NT2/D1 (cell line): ENCODE results near the gene RABGGTA.

Experiments
- DNase-seq: peaks from one replicate; pipeline ENCODE4 v3.0.0-alpha.2; 2011; ENCODE audit warnings: low read depth, low spot score
- H3K27me3 ChIP-seq: 2 replicates; pipeline ENCODE4 v1.6.0; 2011; ENCODE audit warnings: mild to moderate bottlenecking; ENCODE audit not compliant: insufficient read length, insufficient read depth
- H3K36me3 ChIP-seq: 2 replicates; pipeline ENCODE4 v1.6.1; 2011; ENCODE audit warnings: mild to moderate bottlenecking, low read length, mixed read lengths; ENCODE audit not compliant: insufficient read depth, insufficient read length
- H3K4me1 ChIP-seq: 2 replicates; pipeline ENCODE4 v1.5.1; 2011; ENCODE audit not compliant: insufficient read depth, insufficient read length
- H3K4me3 ChIP-seq: 2 replicates; pipeline ENCODE4 v1.5.1; 2011; ENCODE audit warnings: low read depth; ENCODE audit not compliant: insufficient read length
- H3K9ac ChIP-seq: 2 replicates; pipeline ENCODE4 v1.6.0; 2011; ENCODE audit warnings: low read depth; ENCODE audit not compliant: insufficient read length
- H3K9me3 ChIP-seq: 2 replicates; pipeline ENCODE4 v1.5.1; 2011; ENCODE audit warnings: mild to moderate bottlenecking, low read length; ENCODE audit not compliant: insufficient read depth
- SUZ12 ChIP-seq: IDR thresholded peaks from 2 replicates; pipeline ENCODE4 v1.6.1; 2011; ENCODE audit not compliant: insufficient read length, insufficient read depth; ENCODE audit errors: extremely low read depth
- YY1 ChIP-seq: IDR thresholded peaks from 2 replicates; pipeline ENCODE4 v1.6.1; 2011; ENCODE audit not compliant: insufficient read length, insufficient read depth
- ZNF274 ChIP-seq: IDR thresholded peaks from 2 replicates; pipeline ENCODE4 v1.6.1; 2011; ENCODE audit warnings: mild to moderate bottlenecking, low read depth, low read length

Gene RABGGTA

DNA sequence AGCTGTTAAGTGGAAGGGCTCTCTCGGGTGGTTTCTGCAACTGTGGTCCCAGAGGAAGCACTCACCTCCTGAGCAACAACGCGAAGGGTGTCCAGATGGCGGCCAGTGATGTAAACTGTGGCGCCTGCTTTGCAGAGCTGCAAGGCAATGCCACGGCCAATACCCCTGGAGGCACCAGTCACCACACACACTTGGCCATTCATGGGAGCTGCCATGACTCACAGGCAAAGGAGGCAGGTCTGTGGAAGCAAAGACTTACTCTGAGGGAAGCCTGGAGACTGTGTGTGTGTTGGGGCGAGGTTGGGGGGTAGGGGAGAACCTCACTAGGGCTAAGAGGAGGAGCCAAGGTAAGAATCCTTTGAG is 27.5 kb upstream of the RABGGTA start:
- DNase-seq, result no peak
- TF ChIP-seq YY1 (no peak), SUZ12 (no peak), ZNF274 (no peak)
- Histone ChIP-seq H3K4me1 (peaks cover 6% of the 10 kb centered on the region), H3K9me3 (no peaks in the 10 kb centered on the region), H3K9ac (peak overlapping the region; percentile 65), H3K4me3 (peak overlapping the region; percentile 53), H3K27me3 (no peaks in the 10 kb centered on the region), H3K36me3 (peaks cover 45% of the 10 kb centered on the region)

- H3K36me3 ChIP-seq, result peaks cover 36% of the 10 kb centered on the region
- H3K9ac ChIP-seq, result no peak overlapping the region
- H3K4me1 ChIP-seq, result peaks cover 6% of the 10 kb centered on the region
- H3K4me3 ChIP-seq, result no peak overlapping the region
- no peaks in the 10 kb centered on the region for H3K27me3 ChIP-seq
- DNase-seq, result no peak
- H3K9me3 ChIP-seq, result no peaks in the 10 kb centered on the region
- TF ChIP-seq ZNF274 (no peak), SUZ12 (no peak), YY1 (no peak)
Measured at GRCh38 chr14:24297190-24297964, 26.0 kb upstream of the RABGGTA start.

- peaks cover 36% of the 10 kb centered on the region for H3K36me3 ChIP-seq
- H3K9ac ChIP-seq, result no peak overlapping the region
- peaks cover 6% of the 10 kb centered on the region for H3K4me1 ChIP-seq
- no peak for TF ChIP-seq YY1
- TF ChIP-seq SUZ12, result no peak
- no peak for TF ChIP-seq ZNF274
- H3K9me3 ChIP-seq, result no peaks in the 10 kb centered on the region
- no peaks in the 10 kb centered on the region for H3K27me3 ChIP-seq
- peak; percentile 28 for DNase-seq
- H3K4me3 ChIP-seq, result no peak overlapping the region
Measured at GRCh38 chr14:24296341-24297157, 25.2 kb upstream of the RABGGTA start.

GRCh38 chr14:24293525-24293924 is 22.1 kb upstream of the RABGGTA start:
- no peak for TF ChIP-seq SUZ12
- no peak for TF ChIP-seq YY1
- no peak for TF ChIP-seq ZNF274
- H3K4me1 ChIP-seq, result peaks cover 3% of the 10 kb centered on the region
- H3K4me3 ChIP-seq, result no peak overlapping the region
- H3K9me3 ChIP-seq, result no peaks in the 10 kb centered on the region
- no peak for DNase-seq
- no peak overlapping the region for H3K9ac ChIP-seq
- no peaks in the 10 kb centered on the region for H3K27me3 ChIP-seq
- H3K36me3 ChIP-seq, result peaks cover 48% of the 10 kb centered on the region

DNA sequence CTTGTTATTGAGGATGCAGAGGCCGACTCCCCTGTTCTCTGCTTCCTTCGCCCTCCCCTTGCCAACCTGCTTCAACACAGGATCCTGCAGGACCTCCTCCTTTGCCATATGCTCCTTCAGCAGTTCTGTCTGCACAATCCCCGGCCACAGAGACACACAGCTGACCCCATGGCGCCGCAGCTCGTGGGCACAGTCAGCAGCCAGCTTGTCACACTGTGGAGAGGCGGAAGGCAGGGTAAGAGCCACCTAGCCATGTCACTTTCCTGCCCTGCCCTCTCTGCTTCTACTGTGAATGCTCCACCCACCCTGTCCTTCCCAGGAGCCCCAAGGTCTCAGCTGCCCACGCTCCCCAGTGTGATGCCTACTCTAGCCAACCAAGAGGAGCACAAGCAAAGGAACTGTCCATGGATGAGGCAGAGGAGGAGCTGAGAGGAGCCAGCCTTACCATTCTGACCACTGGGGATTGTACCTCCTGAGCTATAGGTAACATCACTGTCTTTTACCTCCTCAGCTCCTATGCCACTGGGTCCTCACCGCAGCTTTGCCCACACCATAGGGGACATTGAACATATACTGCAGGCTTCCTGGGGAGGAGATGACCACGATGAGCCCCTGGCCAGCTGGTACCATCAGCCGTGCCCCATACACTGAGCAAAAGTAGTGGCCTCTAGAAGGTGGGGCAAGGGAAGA is 20.9 kb upstream of the RABGGTA start:
- Histone ChIP-seq H3K9me3 (no peaks in the 10 kb centered on the region), H3K4me1 (peaks cover 3% of the 10 kb centered on the region), H3K36me3 (peaks cover 48% of the 10 kb centered on the region), H3K9ac (no peak overlapping the region), H3K27me3 (no peaks in the 10 kb centered on the region), H3K4me3 (no peak overlapping the region)
- TF ChIP-seq YY1, result no peak
- TF ChIP-seq ZNF274, result no peak
- TF ChIP-seq SUZ12, result no peak
- DNase-seq, result no peak

DNA sequence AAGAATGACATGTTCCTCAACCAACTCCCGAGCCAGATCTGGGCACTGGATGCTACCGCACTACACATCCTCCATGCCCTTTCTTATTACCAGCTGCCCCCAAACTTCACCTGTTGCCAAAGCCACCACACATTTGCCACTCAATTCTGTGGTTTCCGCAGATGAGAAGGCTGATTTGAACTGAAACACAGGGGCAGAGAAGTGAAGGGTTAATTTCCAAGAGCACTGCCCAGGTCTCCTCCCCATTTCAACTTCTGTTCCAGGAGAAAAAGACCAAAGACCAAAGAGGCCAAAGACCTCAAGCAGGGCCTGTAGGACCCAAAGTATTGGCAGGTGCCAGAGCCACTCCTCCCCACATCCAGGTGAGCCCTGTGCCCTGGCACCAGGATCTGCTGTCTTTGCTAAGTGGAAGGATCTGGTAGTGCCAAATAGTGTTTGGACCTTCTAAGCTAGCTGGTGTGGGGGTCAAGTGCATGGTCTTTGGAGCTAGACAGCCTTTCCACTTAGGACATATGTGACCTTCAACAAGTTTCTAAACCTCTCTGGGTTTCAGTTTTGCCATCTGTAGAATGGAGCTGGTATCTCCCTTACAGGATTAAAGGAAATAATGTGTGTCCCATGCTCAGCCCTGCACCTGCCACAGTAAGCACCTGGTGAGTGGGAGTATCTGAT is 20.2 kb upstream of the RABGGTA start:
- Histone ChIP-seq H3K4me1 (peaks cover 1% of the 10 kb centered on the region), H3K27me3 (no peaks in the 10 kb centered on the region), H3K9ac (no peak overlapping the region), H3K9me3 (no peaks in the 10 kb centered on the region), H3K36me3 (peaks cover 48% of the 10 kb centered on the region), H3K4me3 (no peak overlapping the region)
- TF ChIP-seq YY1 (no peak), SUZ12 (no peak), ZNF274 (no peak)
- DNase-seq, result no peak

GRCh38 chr14:24290746-24291145 is 19.3 kb upstream of the RABGGTA start:
- Histone ChIP-seq H3K4me3 (no peak overlapping the region), H3K36me3 (peaks cover 41% of the 10 kb centered on the region), H3K9ac (no peak overlapping the region), H3K4me1 (no peaks in the 10 kb centered on the region), H3K27me3 (no peaks in the 10 kb centered on the region), H3K9me3 (no peaks in the 10 kb centered on the region)
- no peak for DNase-seq
- TF ChIP-seq YY1, result no peak
